Measurements from ENCODE around the gene AZU1. TPM values are rescaled to one million over a fixed set of nuclear protein-coding genes. Genes with fewer than 3 reads are reported as not detected.
"Not testable (repeated sequence)": the region's sequence is repeated elsewhere in the genome, so short reads cannot be mapped to it uniquely, and the experiment has no call there.

Gene AZU1
- total RNA-seq, 1 donor from 2014 or later, result 0.41 TPM

DNA sequence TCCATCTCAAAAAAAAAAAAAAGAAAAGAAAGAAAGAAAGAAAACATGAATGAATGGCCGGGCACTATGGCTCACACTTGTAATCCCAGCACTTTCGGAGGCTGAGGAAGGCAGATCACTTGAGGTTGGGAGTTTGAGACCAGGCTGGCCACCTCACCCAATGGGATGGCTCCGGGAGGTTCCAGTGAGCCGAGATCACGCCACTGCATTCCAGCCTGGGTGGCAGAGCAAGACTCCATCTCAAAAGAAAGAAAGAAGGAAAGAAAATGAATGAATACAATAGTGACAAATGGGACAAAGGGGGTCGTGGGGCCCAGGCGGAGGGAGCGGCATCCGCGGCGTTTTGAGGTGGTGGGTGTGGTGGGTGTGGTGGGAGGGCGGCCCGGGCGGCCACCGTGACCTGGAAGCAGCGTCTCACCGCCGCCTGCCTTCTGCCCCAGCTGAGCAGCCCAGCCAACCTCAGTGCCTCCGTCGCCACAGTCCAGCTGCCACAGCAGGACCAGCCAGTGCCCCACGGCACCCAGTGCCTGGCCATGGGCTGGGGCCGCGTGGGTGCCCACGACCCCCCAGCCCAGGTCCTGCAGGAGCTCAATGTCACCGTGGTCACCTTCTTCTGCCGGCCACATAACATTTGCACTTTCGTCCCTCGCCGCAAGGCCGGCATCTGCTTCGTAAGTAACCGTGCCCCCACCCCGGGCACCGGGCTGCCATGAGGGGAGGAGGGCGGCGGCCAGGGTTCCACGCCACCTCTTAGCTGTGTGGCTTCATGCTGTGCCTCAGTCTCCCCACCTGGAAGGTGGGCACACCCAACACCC lies 18.3 kb downstream of the AZU1 start:
- no peak for TF ChIP-seq CTCF (conservative IDR thresholded peaks at IDR 0.05)
- no peak overlapping the region for H3K4me3 Mint-ChIP-seq
- no peak overlapping the region for H3K27ac Mint-ChIP-seq
- H3K27me3 Mint-ChIP-seq, result peaks cover 37% of the 10 kb centered on the region
- H3K36me3 Mint-ChIP-seq, result peaks cover 4% of the 10 kb centered on the region
- no peak for DNase-seq (ENCODE audit: extremely low spot score, unreplicated experiment)
- peaks cover 3% of the 10 kb centered on the region for H3K4me1 Mint-ChIP-seq (ENCODE audit: unreplicated experiment)
- no peaks in the 10 kb centered on the region for H3K9me3 Mint-ChIP-seq

DNA sequence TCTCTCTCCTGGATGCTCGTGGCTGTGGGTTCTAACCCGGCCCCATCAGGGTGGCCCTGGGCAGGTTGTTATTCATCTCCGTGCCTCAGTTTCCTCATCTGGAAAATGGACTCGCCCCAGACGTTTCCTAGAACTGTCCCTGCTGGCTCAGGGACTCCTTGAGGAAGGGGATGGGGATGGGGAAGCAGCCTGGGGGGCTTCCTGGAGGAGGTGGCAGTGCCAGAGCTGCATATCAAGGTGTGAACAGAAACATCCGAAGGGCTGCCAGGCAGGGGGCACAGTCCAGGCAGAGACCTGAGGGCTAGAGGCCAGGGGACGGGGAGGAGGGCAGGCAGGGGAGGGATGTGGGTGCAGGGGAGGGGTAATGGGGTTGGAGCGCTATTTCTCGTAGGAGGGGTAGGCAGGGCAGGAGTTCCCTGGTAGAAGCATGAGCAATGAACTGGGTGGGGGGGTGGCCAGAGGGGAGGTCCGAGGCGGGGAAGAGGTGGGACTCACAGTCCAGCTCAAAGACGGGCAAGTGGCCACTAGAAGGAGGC lies 20.8 kb downstream of the AZU1 start:
- no peak for DNase-seq (ENCODE audit: extremely low spot score, unreplicated experiment)
- Mint-ChIP-seq H3K4me3 (no peak overlapping the region), H3K4me1 (ENCODE audit: unreplicated experiment) (peaks cover 3% of the 10 kb centered on the region), H3K27ac (no peak overlapping the region), H3K36me3 (no peaks in the 10 kb centered on the region), H3K9me3 (no peaks in the 10 kb centered on the region), H3K27me3 (peaks cover 27% of the 10 kb centered on the region)
- TF ChIP-seq CTCF (conservative IDR thresholded peaks at IDR 0.05), result no peak

DNA sequence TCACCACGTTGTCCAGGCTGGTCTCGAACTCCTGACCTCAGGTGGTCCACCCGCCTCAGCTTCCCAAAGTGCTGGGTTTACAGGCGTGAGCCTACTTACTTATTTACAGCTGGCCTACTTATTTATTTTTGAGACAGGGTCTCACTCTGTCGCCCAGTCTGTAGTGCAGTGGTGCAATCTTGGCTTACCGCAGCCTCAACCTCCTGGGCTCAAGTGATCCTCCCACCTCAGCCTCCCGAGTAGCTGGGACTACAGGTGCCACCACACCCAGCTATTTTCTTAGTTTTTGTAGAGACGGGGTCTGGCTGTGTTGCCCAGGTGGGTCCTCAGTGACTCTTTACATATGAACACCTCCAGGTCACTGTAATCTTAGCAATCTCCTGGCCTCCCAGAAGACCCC lies 21.6 kb downstream of the AZU1 start:
- H3K36me3 Mint-ChIP-seq; H3K9me3 Mint-ChIP-seq; H3K27ac Mint-ChIP-seq; H3K4me1 Mint-ChIP-seq (ENCODE audit: unreplicated experiment); DNase-seq (ENCODE audit: extremely low spot score, unreplicated experiment); H3K4me3 Mint-ChIP-seq: not testable (repeated sequence)
- peaks cover 26% of the 10 kb centered on the region for H3K27me3 Mint-ChIP-seq

- H3K9me3 Mint-ChIP-seq, result no peaks in the 10 kb centered on the region
- DNase-seq (ENCODE audit: extremely low spot score, unreplicated experiment), result peak; percentile 70
- H3K27me3 Mint-ChIP-seq, result peaks cover 17% of the 10 kb centered on the region
- no peak for TF ChIP-seq CTCF (conservative IDR thresholded peaks at IDR 0.05)
- H3K4me1 Mint-ChIP-seq (ENCODE audit: unreplicated experiment), result peaks cover 3% of the 10 kb centered on the region
- no peaks in the 10 kb centered on the region for H3K36me3 Mint-ChIP-seq
- H3K4me3 Mint-ChIP-seq, result no peak overlapping the region
- H3K27ac Mint-ChIP-seq, result no peak overlapping the region
Observed at GRCh38 chr19:850221-850978, 22.8 kb downstream of the AZU1 start.

DNA sequence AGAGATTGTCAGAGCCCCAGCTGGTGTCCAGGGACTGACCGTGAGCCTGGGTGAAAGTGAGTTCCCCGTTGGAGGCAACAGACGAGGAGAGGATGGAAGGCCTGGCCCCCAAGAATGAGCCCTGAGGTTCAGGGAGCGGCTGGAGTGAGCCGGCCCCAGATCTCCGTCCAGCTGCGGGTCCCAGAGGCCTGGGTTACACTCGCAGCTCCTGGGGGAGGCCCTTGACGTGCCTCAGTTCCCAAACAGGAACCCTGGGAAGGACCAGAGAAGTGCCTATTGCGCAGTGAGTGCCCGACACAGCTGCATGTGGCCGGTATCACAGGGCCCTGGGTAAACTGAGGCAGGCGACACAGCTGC lies 23.3 kb downstream of the AZU1 start:
- no peaks in the 10 kb centered on the region for H3K9me3 Mint-ChIP-seq
- H3K4me1 Mint-ChIP-seq (ENCODE audit: unreplicated experiment), result no peaks in the 10 kb centered on the region
- no peak overlapping the region for H3K27ac Mint-ChIP-seq
- DNase-seq (ENCODE audit: extremely low spot score, unreplicated experiment), result no peak
- peaks cover 12% of the 10 kb centered on the region for H3K27me3 Mint-ChIP-seq
- H3K4me3 Mint-ChIP-seq, result no peak overlapping the region
- TF ChIP-seq CTCF (conservative IDR thresholded peaks at IDR 0.05), result no peak
- H3K36me3 Mint-ChIP-seq, result no peaks in the 10 kb centered on the region
